HG03196 (cell line): Measurements from ENCODE around the gene KDM4B.
"Not testable (repeated sequence)": the region's sequence is repeated elsewhere in the genome, so short reads cannot be mapped to it uniquely, and the experiment has no call there.

ENCODE experiments used
- ATAC-seq: cut with Tn5 transposase; IDR thresholded peaks from one replicate; pipeline ENCODE4 v1.9.1; 2021; ENCODE audit not compliant: unreplicated experiment

KDM4B gene

DNA sequence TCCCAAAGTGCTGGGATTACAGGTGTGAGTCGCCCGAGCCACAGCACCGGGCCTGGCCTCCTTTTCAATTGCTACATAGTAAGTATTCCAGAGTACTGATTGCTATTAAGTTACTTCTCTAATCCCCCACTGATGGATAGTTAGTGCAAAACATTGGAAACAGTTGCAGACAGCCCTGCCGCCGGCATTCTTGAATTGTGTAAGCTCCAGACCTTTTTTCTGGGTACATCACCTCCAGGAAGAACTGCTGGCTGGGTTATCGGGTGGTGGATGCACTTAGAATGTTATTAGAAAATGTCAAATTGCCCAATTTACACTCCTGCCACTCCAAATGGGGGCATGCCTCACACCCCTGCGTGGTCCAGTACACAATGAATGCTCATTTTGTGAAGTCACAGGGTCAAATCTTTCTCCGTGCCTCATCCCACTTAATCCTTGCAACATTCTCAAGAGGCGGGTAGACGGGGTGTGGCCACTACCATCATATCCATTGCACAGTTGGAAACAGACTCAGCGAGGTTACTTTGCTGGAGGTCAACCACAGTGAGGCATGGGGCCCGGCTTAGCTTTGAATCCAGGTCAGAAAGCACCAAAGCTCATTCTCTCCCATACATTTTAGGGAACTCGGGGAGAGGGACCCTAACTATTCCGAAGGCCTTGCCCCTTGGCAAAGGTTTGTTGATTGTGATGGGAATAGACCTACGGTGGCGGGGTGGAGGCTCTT, 1.0 kb upstream of the KDM4B start:
- ATAC-seq, result no peak

DNA sequence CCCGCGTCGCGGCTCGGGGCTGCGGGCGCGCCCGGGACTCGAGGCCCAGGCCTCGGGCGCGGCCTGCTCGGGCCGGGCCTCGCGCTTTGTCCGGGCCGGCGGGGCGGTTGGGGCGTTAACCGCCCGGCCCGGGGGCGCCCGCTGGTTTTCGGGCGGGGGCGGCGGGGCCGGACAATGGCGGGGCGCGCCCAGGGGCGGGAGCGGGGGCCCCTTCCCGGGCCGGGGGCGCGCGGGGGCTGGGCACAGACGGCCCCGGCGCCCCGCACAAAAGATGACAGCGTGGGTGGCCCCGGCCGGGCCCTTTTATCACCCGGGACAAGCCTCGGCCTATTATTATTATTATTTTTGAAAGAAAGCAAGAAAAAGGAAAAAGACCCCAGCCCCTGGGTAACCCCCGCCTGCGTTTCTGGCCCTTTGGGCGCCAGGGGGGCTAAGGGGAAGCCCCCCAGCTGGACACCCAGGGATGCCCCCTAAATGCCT, 419 bp downstream of the KDM4B start:
- no peak for ATAC-seq

DNA sequence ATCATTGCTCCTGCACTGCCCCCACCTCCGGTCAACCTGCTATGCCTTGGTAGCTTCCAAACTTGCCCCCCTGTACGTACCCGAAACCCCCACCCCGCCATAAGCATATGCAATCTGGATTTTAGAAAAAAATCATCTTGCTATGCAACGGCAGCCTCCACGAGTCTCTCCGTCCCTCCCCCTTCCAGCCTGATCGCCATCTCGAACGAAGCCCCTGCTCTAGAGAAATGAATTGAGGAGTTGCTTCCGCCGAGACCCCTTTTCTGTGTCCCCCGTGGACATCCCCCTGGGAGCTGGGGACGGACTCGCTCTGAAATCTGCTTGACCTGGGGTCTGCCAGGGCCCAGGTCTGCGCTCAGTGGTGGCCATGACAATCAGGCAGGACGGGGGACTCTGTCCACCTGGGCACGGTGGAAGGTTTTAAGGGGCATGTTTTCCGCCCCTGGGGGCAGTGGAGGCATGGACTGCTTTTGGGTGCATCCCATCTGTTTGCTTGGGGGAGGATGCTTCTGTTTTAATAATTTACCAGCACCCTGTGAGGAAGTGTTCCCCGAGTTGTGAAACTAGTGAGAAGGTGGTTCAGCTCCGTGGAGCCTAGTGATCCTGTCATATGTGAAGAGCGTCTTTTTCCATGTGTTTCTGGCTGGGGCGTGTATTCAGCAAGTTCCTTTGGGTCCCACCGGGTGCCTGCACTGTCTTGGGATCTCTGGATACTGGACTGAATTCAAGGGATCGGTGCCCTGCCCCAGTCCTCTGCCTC, 1.0 kb downstream of the KDM4B start:
- no peak for ATAC-seq

DNA sequence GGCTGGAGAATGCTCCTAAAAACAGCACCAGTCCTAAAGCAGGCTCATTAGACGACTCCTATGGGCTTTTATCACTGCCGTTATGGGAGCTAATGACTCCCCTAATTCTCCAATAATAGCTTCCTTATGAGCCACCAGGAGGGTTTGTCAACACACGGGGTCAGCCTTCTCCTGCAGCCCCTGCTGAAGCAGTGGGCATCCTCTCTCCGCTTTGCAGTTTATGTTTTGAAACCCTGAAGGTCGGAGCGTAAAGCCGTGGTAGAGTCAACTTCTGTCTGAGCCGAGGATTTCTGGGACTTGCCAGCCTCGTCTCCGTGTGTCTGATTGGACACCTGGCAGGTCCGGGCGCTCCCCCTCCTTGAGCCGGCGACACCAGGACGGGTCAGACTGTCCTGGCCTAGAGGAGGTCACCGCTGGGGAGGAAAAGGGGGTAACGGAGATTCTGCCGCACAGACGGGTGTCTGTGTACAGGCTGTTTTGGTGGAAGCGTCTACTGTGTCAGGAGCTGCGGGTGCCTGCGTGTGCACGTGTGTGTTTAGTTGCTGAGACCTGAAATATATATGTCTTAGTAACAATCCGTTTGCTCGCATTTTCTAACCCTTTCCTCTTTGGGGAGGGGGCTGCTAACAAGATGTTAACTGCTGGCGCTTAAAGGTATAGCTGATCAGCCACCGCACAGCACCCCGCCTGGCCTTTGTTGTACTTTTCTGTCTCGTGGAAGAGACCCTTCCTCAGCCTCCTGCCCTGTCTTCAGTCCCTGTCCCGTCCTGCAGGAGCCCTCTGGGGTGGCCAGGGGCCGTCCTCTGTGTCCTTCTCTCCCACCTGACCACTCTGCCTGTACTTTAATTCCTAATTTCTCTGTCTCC, 1.9 kb downstream of the KDM4B start:
- no peak for ATAC-seq

DNA sequence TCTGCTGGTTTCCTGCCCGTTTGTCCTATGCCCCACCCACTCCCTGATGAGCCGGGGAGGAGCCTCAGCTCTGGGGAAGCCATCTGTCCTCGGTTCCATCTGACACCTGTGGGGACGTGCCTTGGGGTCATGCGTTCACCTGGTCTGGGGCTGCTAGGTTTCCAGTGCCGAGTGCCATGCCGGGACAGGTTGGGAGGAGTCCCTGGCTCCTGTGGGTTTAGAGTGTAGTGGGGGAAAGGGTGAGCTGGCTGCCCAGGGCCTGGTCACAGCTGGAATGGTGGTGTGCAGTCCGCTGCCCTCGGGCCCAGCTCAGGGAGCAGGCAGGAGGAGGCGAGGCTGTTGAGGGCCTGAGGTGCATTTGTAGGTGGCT, 2.5 kb downstream of the KDM4B start:
- ATAC-seq, result no peak

DNA sequence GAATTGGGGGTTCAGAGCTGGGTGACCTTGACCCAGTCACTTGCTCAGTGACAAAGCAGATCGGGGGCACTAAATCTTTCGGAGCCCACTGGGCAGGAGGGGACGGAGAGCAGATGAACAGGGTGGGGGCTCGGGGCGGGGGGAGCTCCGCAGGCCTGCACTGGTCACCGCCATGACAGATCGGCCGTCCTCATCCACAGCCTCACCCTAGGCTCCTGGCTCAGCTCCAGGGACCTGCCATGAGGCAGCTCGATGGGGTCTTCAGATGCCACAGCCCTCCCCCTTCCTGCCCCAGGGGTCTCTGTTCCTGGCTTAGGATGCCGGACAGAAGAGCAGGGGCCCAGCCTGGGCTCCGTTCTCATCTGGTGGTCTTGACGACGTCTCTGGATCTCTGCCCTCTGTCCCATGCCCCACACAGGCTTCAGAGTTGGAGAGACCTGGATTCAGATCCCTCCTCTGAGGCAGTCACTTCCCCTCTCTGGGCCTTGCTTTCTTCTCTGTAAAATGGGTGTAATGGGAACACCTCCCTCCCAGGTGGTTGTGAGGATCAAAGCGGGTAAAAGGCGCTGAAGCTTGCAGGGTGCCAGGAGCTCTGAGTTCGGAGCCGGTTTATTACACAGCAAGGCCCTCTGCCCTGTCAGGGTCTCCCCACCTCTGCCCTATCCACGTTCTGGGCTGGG, 3.0 kb downstream of the KDM4B start:
- no peak for ATAC-seq

DNA sequence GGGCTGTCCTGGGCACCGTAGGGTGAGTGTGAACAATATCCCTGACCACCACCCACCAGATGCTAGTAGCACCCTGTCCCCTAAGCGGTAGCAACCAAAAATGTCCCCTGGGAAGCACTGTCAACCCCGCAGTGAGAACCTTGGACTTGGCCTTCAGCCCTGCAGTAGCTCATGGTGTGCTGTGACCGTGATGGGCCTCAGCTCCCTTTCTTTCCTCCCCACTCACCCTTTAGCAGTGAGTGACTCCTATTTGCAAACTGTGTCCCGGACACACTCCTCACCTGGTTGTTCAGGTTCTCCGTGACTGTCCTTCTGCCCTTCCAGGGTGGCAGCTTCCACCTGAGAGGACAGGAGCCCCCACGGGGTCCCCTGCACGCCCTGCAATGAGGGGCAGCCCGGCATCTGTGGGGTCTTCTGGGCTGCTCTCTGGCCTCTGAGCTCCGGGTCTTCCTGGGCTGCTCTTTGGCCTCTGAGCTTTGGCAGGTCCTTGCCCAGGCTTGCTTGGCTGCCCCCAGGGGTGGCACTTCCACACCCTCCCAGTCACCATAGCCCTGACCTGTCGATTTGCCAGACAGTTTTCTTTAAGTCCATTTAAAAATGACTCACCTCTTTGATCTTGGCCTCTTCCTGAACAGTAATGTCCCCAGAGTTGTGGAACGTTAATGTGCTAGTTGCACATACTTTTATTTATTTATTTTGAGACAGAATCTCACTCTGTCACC, 3.8 kb downstream of the KDM4B start:
- no peak for ATAC-seq

DNA sequence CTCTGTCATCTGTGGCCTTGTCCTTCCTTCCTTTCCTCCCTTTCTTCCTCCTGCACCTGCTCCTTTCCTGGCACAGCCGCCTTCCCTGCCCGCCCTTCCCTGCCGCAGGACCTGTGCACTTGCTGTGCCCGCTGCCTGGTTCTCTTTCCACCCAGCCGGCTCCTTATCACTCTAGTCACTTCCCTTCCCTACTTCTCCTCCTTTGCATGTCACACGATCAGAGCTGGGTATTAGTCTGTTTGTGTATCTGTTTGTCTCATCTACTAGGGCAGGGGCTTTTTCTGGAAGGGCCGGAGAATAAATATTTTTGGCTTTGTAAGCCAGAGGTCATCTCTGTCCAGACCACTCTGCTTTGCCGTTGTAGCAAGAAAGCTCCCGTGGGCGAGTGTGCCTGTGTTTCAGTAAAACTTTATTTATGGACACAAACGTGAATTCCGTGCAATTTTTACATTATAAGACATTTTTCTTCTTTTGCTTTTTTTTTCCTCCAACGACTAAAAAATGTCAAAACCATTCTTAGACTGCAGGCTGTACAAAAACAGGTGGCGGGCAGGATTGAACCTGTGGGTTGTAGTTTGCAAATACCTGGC, 6.1 kb downstream of the KDM4B start:
- no peak for ATAC-seq

DNA sequence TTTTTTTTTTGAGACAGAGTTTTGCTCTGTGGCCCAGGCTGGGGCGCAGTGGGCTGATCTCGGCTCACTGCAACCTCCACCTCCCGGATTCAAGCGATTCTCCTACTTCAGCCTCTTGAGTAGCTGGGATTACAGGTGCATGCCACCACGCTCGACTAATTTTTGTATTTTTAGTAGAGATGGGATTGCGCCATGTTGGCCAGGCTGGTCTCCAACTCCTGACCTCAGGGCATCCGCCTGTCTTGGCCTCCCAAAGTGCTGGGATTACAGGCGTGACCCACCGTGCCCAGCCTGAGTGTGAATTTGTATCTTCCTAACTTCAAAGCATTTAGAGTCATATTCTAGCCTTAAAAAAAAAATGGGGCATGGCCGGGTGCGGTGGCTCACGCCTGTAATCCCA, 6.7 kb downstream of the KDM4B start:
- ATAC-seq, result not testable (repeated sequence)

DNA sequence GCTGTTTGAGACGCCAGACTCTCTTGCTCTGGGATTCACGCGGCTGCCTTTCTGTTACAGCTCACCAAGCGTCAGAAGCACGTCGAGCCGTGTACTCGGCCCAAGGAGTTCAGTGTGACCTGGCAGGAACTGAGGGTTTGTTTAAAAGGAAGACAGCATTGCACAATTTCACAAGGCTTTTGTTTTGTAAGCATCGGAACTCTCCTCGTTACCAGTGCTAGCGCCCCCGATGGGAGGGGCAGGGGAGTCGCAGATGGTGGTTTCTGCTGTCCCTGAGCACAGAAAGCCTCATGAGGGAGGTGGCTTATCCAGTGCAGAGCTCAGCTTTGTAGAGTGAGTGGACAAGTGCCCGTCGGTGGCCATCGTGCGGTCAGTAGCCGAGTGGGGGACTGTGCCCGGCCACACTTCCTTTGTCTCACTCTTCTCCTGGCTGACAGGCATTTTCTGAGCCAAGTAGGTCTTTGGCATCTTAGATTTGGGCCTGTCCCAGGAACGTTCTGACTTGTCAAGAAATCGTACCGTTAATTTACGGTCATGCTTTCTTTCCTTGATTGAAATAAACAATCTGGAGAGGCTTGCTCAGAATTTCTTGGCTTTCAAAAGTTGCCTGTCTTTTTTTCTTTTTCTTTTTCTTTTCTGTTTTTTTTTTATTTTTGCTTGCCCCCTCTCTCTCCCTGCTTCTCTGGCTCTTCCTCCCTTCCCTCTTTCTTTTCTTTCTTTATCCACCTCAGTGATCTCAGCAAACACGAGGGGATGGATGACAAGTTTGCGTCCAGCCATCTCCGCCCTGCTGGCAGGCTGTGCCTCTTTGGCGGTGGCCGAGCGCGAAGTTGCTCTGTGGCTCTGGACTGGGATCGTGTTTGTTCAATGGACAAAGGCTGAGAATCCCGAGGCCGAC, 7.7 kb downstream of the KDM4B start:
- ATAC-seq, result no peak

DNA sequence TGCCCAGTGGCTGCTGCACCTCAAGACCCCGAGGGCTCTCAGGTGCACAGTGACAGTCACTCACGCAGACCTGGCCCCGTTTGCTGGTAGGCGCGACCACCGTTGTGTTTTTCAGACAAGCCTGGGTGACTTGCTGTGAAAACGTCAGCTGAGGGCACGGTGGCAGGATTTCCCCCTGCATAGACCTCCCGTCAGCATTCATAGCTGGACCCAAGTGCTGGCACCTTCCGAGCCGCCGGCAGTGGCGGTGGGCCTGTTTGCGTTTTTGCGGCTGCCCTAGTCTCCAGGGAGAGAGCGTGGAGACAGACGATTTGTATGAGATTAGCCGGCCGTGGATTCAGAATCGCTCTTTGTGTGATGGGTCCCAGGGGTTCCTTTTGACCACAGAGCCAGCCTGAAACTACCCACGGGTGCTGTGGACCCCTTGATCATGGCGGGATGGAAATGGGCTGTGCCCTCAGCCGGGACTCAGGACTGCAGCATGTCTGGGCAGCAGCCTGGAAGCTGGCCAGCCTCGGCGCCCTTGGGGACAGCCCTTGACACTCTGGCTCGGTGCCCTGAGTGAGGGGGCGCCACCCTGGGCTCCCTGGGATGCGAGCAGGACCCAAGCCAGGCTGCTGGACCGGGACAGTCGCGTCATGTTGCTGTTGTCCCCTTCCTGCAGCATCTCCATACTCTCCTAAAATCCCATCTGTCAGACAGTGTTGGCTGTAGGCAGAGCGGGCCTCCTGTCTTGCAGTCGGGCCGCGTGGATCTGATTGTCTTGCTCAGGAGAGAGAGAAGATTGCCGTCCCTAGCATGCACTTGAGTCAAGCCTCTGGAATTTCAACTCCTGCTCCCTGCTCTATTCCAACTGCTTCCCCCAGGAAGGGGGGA, 8.6 kb downstream of the KDM4B start:
- no peak for ATAC-seq

DNA sequence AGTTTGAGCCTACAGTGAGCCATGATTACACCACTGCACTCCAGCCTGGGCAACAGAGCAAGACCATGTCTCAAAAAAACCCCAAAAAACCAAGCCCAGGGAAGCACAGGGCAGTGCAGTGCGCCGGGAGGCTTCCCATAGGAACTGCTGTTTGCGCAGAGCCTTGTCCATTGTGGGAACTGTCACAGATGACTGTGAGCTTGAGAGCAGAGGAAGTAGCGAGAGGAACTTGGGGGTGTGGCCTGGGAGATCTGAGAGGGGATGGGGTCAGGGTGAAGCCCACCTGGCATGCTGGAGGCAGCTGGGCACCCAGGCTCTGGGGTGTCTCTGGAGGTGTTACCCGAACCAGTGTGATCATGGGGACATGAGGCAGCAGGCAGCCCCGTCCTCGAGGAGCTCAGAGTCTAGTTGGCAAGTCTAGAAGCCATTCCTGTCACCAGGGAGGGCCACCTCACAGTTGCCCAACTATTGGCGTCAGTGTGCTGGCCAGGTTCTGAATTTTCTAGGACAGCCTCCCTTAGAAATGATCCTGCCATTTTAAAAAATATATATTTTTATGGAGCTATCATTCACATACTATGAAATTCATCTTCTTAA, 10.4 kb downstream of the KDM4B start:
- no peak for ATAC-seq

DNA sequence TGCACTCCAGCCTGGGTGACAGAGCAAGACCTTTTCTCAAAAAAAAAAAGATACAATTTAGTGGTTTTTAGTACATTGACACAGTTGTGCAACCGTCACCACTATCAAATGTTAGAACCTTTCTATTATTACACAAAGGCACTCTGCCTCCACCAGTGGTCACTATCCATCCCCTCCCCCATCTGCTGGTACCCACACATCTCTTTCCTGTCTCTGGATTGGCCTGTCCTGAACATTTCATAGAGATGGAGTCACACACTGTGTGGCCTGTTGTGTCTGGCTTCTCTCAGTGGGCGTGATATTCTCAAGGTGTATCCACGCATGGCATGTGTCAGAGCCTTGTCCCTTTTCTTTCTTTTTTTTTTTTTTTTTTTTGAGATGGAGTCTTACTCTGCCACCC, 11.2 kb downstream of the KDM4B start:
- no peak for ATAC-seq

DNA sequence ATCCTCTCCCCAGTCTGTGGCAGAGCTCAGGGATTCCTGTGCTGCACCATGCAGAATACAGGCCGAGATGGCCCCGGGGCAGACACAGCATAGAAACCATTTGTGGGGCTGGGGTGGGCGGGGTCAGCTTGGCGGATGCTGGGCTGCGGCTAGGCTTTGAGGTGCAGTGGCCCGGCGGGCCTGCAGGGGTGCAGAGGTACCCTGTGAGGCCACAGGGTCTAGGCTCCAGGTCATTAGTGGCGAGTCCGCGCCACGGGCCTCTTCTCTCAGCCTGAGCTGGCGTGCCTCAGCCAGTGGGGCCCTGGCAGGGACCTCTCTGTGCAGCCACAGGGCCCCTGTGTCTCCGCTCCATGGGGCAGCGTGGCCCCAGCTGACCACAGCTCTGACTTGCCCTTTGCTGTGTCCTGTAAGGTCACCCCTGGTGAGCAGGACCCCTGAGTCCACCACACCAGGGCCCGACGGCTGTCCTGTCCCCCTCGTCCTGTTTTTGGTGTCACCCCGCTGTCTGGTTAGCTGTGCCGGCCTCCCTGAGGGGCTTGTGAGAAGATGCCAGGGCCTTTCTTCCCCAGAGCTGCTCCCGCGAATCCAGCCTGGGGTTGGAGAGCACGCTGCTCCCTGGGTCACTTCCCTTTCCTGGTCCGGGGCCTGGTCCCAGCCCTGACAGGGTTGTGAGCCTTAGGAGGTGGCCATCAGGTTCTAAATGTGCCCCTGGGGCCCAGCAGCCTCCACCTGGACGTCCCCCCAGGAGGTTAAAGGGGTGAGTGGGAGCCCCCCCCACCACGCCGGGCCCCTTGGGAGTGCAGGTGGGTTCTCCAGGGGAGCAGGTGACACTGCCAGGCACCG, 12.1 kb downstream of the KDM4B start:
- ATAC-seq, result no peak

DNA sequence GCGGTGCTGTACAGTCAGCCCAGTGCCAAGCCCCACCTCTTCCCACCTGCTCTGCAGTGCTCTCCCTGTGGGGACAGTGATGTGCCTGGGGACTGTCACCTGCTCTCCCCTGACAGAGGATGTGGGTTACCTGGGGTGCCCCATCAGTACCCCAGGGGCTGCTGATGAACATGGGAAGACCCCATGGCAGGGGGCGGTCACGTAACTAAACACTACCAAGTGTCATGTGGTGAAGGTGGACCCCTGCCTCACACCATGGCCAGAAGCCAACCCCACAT, 12.7 kb downstream of the KDM4B start:
- no peak for ATAC-seq

DNA sequence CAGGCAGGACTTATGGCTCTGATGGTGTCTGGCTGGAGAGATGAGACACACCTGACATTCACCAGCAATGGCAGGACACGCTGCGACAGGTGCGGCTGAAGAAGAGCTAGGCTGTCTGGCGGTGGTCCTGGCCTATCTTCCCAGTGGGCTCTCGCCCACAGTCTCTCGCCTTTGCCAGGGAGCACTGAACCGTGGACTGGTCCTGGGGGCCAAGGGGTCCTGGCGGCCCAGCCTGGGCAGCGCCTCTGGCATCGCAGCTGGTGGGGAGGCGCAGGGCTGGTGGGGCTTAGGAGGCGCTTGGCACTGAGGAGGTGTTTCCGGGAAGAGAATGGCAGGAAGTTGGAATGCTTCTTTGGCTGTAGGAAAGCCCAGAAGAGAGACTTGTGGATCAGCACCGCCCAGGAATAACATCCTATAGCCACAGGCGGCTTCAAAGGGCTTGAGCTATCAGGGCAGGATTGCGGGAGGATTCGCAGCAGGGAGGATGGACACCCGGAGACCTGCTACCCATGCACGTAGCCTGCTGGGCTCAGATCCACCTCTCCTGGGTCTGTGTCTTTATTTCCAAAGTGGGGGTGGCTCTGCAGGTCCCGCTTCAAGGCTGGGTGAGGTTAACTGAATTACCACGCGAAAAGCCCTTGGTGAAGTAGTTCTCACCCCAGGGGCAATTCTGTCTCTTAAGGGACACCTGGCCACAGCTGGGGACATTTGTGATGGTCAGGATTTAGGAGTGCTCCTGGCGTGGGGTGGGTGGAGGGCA, 14.6 kb downstream of the KDM4B start:
- ATAC-seq, result no peak

DNA sequence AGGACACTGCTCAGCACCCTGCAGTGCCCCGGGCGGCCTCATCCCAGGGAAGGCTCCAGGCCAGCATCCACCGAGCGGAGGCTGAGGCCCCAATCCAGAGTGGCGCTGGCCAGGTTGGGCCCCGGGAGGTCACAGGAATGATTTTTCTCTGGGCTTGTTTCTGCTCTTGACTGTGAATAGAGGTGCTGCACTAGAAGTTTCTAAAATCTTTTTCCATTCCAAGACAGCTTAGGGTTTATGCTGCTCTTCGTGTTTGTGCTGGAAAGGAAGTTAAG, 15.1 kb downstream of the KDM4B start:
- ATAC-seq, result no peak
